SK-N-SH (cell line): ENCODE measurements around the gene ZNF777. TPM values are rescaled to one million over a fixed set of nuclear protein-coding genes. Genes with fewer than 3 reads are reported as not detected.

Experiments
- CTCF ChIA-PET: fragments of 300-600, 350-600 bp; formaldehyde crosslinking; extraction: SDS; loops from one replicate; lab custom pipeline; 2021; lab: Yijun Ruan, JAX
- POLR2A ChIA-PET: fragments of 350-600 bp; sonication (Branson Sonifier 250); formaldehyde crosslinking; extraction: SDS; loops from one replicate; lab custom pipeline; 2020; ENCODE audit warnings: antibody characterized with exemption, inconsistent platforms; lab: Yijun Ruan, JAX
- DNase-seq: peaks from one replicate; pipeline ENCODE4 v3.0.0; 2012
- H2AFZ ChIP-seq: fragments of 200-600 bp; sonication (generic); 2 replicates; pipeline ENCODE4 v1.8.1; 2016; ENCODE audit warnings: antibody characterized with exemption, mild to moderate bottlenecking, low read depth
- H3F3A ChIP-seq: fragments of 200-600 bp; sonication (generic); replicated peaks from 2 replicates; pipeline ENCODE3; 2016; ENCODE audit warnings: antibody characterized with exemption, mild to moderate bottlenecking; ENCODE audit not compliant: insufficient read depth
- H3K27ac ChIP-seq, 2 experiments: fragments of 200-500 bp in 1 of 2; fragments of 200-600 bp in 1 of 2; sonication (Bioruptor generic) in 1 of 2; sonication (generic), shearing (Covaris generic) in 1 of 2; 2 replicates each; pipeline versions ENCODE4 v1.5.1 to v1.6.1; 2014 to 2016; ENCODE audit warnings: low read depth in 2 of 2, inconsistent platforms in 1 of 2, low read length in 1 of 2, mild to moderate bottlenecking in 1 of 2, mixed read lengths in 1 of 2
- H3K27me3 ChIP-seq: fragments of 200-600 bp; sonication (generic), shearing (Covaris generic); 2 replicates; pipeline ENCODE4 v1.6.1; 2016; ENCODE audit warnings: mixed run types; ENCODE audit not compliant: insufficient read depth
- H3K36me3 ChIP-seq, 2 experiments: fragments of 200-500 bp in 1 of 2; fragments of 200-600 bp in 1 of 2; sonication (Bioruptor generic) in 1 of 2; sonication (generic) in 1 of 2; replicated peaks in 1 of 2; 2 replicates each; pipeline versions ENCODE3 to v1.5.1; 2014 to 2016; ENCODE audit warnings: low read length in 1 of 2, mild to moderate bottlenecking in 1 of 2; ENCODE audit not compliant: insufficient read depth in 2 of 2, control insufficient read depth in 1 of 2
- H3K4me1 ChIP-seq, 2 experiments: fragments of 200-500 bp in 1 of 2; fragments of 200-600 bp in 1 of 2; sonication (Bioruptor generic) in 1 of 2; sonication (generic), shearing (Covaris generic) in 1 of 2; 2 replicates each; pipeline versions ENCODE4 v1.5.1 to v1.6.1; 2014 to 2016; ENCODE audit warnings: low read depth in 1 of 2, low read length in 1 of 2, mixed run types in 1 of 2; ENCODE audit not compliant: insufficient read depth in 2 of 2, control insufficient read depth in 1 of 2
- H3K4me2 ChIP-seq: fragments of 200-600 bp; sonication (generic), shearing (Covaris generic); 2 replicates; pipeline ENCODE4 v1.6.1; 2017; ENCODE audit warnings: mixed run types
- H3K4me3 ChIP-seq, 2 experiments: fragments of 200-500 bp in 1 of 2; fragments of 200-600 bp in 1 of 2; sonication (Bioruptor generic) in 1 of 2; sonication (generic), shearing (Covaris generic) in 1 of 2; 2 replicates each; pipeline versions ENCODE4 v1.5.1 to v1.8.1; 2014 to 2016; ENCODE audit warnings: low read depth in 2 of 2, inconsistent platforms in 1 of 2, low read length in 1 of 2, mild to moderate bottlenecking in 1 of 2, mixed read lengths in 1 of 2, moderate library complexity in 1 of 2
- H3K79me2 ChIP-seq: fragments of 200-600 bp; sonication (generic); 2 replicates; pipeline ENCODE4 v1.8.1; 2017; ENCODE audit warnings: mild to moderate bottlenecking; ENCODE audit not compliant: insufficient read depth
- H3K9ac ChIP-seq: fragments of 200-600 bp; sonication (generic); 2 replicates; pipeline ENCODE4 v1.6.1; 2017; ENCODE audit warnings: mixed run types
- H3K9me2 ChIP-seq: fragments of 200-600 bp; sonication (generic); 2 replicates; pipeline ENCODE4 v1.6.1; 2017; ENCODE audit warnings: mixed run types
- H3K9me3 ChIP-seq: fragments of 200-600 bp; sonication (generic); 2 replicates; pipeline ENCODE4 v1.6.1; 2017; ENCODE audit warnings: mixed run types, mild to moderate bottlenecking, moderate library complexity
- H4K20me1 ChIP-seq: fragments of 200-600 bp; sonication (generic); 2 replicates; pipeline ENCODE4 v1.6.1; 2017; ENCODE audit warnings: mild to moderate bottlenecking, mixed run types; ENCODE audit not compliant: insufficient read depth
- CTCF ChIP-seq: fragments of 200-600 bp; sonication (generic); IDR thresholded peaks from 2 replicates; pipeline ENCODE4 v1.6.1; 2017; ENCODE audit warnings: antibody characterized with exemption, mild to moderate bottlenecking, moderate library complexity
- ELF1 ChIP-seq: IDR thresholded peaks from 2 replicates; pipeline ENCODE4 v1.4.0; 2012
- EZH2phosphoT487 ChIP-seq: fragments of 200-600 bp; sonication (generic); IDR thresholded peaks from 2 replicates; pipeline ENCODE4 v1.6.1; 2017; ENCODE audit warnings: low read depth, mixed run types, mild to moderate bottlenecking, antibody characterized with exemption, moderate library complexity, borderline replicate concordance
- FOXJ3 ChIP-seq: sonication (generic); formaldehyde crosslinking; IDR thresholded peaks from 2 replicates; pipeline ENCODE4 v1.5.1; 2020; ENCODE audit warnings: mild to moderate bottlenecking, missing genetic modification reagents
- FOXM1 ChIP-seq: IDR thresholded peaks from 2 replicates; pipeline ENCODE4 v1.4.0; 2012; ENCODE audit warnings: low read depth, mild to moderate bottlenecking
- GATA2 ChIP-seq: sonication (generic); formaldehyde crosslinking; IDR thresholded peaks from 2 replicates; pipeline ENCODE4 v1.5.0; 2020; ENCODE audit warnings: mild to moderate bottlenecking, missing genetic modification reagents
- JUND ChIP-seq: IDR thresholded peaks from 2 replicates; pipeline ENCODE4 v1.4.0; 2012
- MAX ChIP-seq: IDR thresholded peaks from 2 replicates; pipeline ENCODE4 v1.4.0; 2012; ENCODE audit warnings: low read depth
- NFIC ChIP-seq: IDR thresholded peaks from 2 replicates; pipeline ENCODE4 v1.4.0; 2012; ENCODE audit warnings: borderline replicate concordance
- RCOR1 ChIP-seq: fragments of 150-350 bp; IDR thresholded peaks from 2 replicates; pipeline ENCODE4 v1.6.1; 2017; ENCODE audit warnings: antibody characterized with exemption, low read length
- RXRA ChIP-seq: IDR thresholded peaks from 2 replicates; pipeline ENCODE4 v1.4.0; 2012; ENCODE audit warnings: low read depth, mild to moderate bottlenecking, borderline replicate concordance
- SIN3A ChIP-seq: IDR thresholded peaks from 2 replicates; pipeline ENCODE4 v1.6.1; 2012; ENCODE audit warnings: low read depth, mild to moderate bottlenecking, low read length, moderate library complexity, borderline replicate concordance
- SMC3 ChIP-seq: IDR thresholded peaks from 2 replicates; pipeline ENCODE4 v1.6.1; 2012; ENCODE audit warnings: low read depth, low read length, improper control_type of control experiment
- USF1 ChIP-seq: IDR thresholded peaks from 2 replicates; pipeline ENCODE4 v1.4.0; 2012; ENCODE audit warnings: low read depth, borderline replicate concordance
- YY1 ChIP-seq: IDR thresholded peaks from 2 replicates; pipeline ENCODE4 v1.4.0; 2012; ENCODE audit warnings: low read depth, mild to moderate bottlenecking
- ZBTB33 ChIP-seq: IDR thresholded peaks from 2 replicates; pipeline ENCODE4 v1.4.0; 2012; ENCODE audit warnings: low read depth, borderline replicate concordance
- WGBS: methylation state at CpG from one replicate; pipeline ENCODE4 v1.1.6; 2017; ENCODE audit warnings: low lambda C conversion rate; 5-methylcytosine and 5-hydroxymethylcytosine counted together
- polyA plus RNA-seq, 3 experiments: library from polyadenylated mRNA; depleted of rRNA; stranded (reverse); fragments of >200 nt; gene quantifications; 2 replicates each; pipeline ENCODE4 v1.2.3, GENCODE V29; 2012

ZNF777 gene
- polyA plus RNA-seq, 1 of the 3 experiments (the other 2 are of a cell fraction) = 6.2 TPM

GRCh38 chr7:149475121-149476045 is 14.5 kb upstream of the ZNF777 start:
- no peak overlapping the region for H2AFZ ChIP-seq
- TF ChIP-seq MAX (no peak), JUND (no peak), SIN3A (no peak), ZBTB33 (no peak), RCOR1 (no peak), EZH2phosphoT487 (no peak), FOXJ3 (CRISPR knock-in tag) (no peak), YY1 (no peak), ELF1 (no peak), RXRA (no peak), USF1 (no peak), GATA2 (CRISPR knock-in tag) (no peak), NFIC (no peak), CTCF (no peak), FOXM1 (no peak), SMC3 (no peak)
- TF ChIP-seq, all 33 proteins: peak for 0
- Histone ChIP-seq H3K36me3 (peaks cover 73 to 78% of the 10 kb centered on the region in 2 experiments), H4K20me1 (0 out of 2 replicates have a peak, but pooled peaks cover 3% of the 10 kb centered on the region), H3K27ac (no peak overlapping the region), H3F3A (no peaks in the 10 kb centered on the region), H3K79me2 (peaks cover 15% of the 10 kb centered on the region; the same call in 1 of the 2 replicates), H3K4me3 (no peak overlapping the region), H3K9me3 (no peaks in the 10 kb centered on the region), H3K9ac (no peak overlapping the region), H3K4me1 (no peaks in the 10 kb centered on the region), H3K27me3 (no peaks in the 10 kb centered on the region), H3K9me2 (no peaks in the 10 kb centered on the region), H3K4me2 (no peak overlapping the region)
- CTCF ChIA-PET = interaction anchor here (0.6 to 1.1 kb wide), 5 partner anchors 10 to 267 kb away, joined by 3 to 6 read pairs (median 4); partner anchors contain the start of gene ZNF777
- POLR2A ChIA-PET = interaction anchor here (0.8 kb wide), 1 partner anchor 21 kb away, joined by 3 read pairs; no protein-coding TSS in a partner anchor
- DNase-seq = no peak
- 95% methylated on average over 17 of the region's 21 CpGs for WGBS
